Mucosa of rectum (tissue), 2 donors: Measurements from ENCODE around the gene OR2A1.
"Not testable (repeated sequence)": the region's sequence is repeated elsewhere in the genome, so short reads cannot be mapped to it uniquely, and the experiment has no call there.

Experiments used
- H3K27ac ChIP-seq, 2 donors: one replicate each; pipeline ENCODE4 v1.7.0; 2013; ENCODE audit warnings: inconsistent platforms in 2 of 2, low read depth in 2 of 2, low read length in 2 of 2
- H3K27me3 ChIP-seq, 2 donors: one replicate each; pipeline ENCODE4 v1.7.0; 2013; ENCODE audit warnings: low read length in 2 of 2; ENCODE audit not compliant: control insufficient read depth in 2 of 2, insufficient read depth in 2 of 2
- H3K36me3 ChIP-seq, 2 donors: one replicate each; pipeline ENCODE4 v1.7.0; 2013; ENCODE audit warnings: low read length in 2 of 2; ENCODE audit not compliant: control insufficient read depth in 2 of 2, insufficient read depth in 2 of 2
- H3K4me1 ChIP-seq, 2 donors: one replicate each; pipeline ENCODE4 v1.7.0; 2013; ENCODE audit warnings: low read length in 2 of 2, mild to moderate bottlenecking in 1 of 2; ENCODE audit not compliant: control insufficient read depth in 2 of 2, insufficient read depth in 2 of 2
- H3K4me3 ChIP-seq, 2 donors: one replicate each; pipeline ENCODE4 v1.7.0; 2013; ENCODE audit warnings: low read length in 2 of 2
- H3K9ac ChIP-seq, 2 donors: one replicate each; pipeline ENCODE4 v1.7.0; 2013; ENCODE audit warnings: low read length in 2 of 2, low read depth in 1 of 2, mild to moderate bottlenecking in 1 of 2
- H3K9me3 ChIP-seq, 2 donors: one replicate each; pipeline ENCODE4 v1.7.0; 2013; ENCODE audit warnings: low read length in 2 of 2; ENCODE audit not compliant: control insufficient read depth in 2 of 2
- donor health status: healthy.
- donor health status: Normal muscosa, but diverticular disease.

The OR2A1 gene

DNA sequence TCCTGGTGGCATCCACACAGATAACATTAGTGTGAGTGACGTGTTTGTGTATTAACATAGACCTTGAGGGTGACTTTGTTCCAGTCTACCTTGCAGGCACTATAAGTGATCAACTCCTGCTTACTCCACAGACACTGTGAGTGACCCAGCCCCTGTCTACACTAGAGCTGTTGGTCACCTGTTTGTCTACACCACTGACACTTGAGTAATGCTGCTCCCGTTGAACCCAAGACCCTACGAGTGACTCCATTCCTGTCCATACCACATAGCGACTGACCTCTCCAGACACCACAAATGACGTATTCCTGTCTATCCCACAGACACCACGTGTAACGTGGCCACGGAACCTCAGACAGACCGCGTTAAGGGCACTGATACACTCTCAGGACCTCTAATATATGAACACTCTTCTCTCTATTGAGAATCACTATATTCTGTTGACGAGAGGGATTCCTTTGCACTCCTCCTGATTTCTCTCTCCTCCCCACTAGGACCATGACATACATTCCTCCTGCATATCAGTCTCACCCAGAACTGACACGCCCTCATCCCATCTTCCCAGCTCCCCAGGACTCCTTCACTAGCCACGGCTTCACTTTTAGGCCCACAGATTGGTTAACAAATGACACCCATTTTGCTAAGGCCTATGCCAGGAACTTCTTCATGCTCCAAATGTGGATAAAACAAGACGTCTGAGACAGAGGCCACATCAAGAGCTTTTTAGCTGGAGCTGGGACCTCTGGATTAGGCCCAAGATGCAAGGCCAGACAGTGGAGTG lies 19.6 kb upstream of the OR2A1 start:
- H3K27me3 ChIP-seq, H3K36me3 ChIP-seq, H3K27ac ChIP-seq, H3K9ac ChIP-seq, H3K9me3 ChIP-seq, H3K4me3 ChIP-seq, H3K4me1 ChIP-seq: not testable (repeated sequence)

DNA sequence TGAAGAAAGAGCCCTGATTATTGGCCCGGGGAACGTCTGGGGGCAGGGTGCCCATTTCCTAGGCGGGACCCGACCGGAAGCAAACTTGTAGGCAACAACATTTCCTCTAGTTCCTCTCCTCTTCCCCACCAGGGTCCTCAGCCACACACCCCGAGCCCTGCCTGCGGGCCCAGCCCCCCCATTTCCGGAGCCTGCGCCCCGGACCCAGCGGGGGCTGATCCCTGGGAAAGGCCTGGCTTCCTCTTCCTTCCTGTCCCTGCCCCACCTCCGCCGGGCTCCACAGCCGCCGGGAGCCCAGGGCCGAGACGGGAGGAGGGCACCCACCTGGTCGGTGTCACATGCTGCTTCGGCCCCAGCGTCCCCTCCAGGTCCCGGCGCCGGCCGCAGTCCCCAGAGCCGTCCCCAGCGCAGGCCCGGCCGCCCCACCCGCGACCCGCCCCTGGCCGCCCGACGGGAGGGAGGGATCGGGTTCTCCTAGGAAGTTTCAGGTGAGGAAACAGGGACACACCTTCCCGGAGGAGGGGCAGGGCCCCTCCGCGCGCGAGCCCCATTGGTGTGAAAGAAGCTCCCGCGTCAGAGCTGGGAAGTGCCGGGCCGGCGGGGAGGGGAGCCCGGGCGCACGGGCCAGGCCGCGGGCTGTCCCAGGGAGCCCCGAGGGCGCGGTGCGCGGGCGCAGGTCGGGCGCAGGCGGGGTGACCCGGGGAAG lies 18.3 kb upstream of the OR2A1 start:
- not testable (repeated sequence) for H3K9ac ChIP-seq, H3K4me1 ChIP-seq, H3K27me3 ChIP-seq, H3K36me3 ChIP-seq, H3K4me3 ChIP-seq, H3K9me3 ChIP-seq, H3K27ac ChIP-seq

DNA sequence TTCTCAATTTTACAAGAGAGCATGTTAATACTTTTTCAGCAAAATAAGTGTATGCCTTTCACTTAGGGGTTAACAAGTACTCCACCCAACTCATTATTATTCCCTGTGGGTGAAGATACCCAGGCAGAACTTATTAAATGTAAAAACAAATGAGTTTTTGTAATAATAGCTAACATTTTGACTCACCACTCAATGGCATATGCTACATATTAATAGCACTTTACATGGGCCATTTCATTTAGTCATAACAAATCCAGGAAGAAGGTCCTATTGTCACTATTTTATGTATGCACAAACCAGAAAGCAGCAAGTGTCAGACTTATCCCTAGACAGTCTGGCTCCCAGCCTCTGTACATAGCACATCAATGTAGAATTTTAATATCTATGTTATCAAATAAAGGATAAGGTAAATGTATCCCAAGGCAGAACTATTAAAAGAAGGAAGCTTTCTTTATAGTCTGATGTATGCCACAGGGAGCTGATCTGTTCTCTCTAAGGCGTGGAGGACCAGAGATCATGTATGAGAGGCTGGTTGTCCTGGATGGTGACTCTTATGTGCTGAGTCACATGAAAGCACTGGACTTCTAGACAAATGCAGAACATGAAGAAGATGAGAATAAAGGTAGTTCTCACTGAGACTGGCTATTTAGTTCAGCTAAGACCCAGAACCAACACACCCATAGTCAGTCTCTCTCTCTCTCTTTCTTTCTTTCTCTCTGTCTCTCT lies 9.5 kb upstream of the OR2A1 start:
- H3K9ac ChIP-seq, H3K36me3 ChIP-seq, H3K4me3 ChIP-seq, H3K4me1 ChIP-seq, H3K27me3 ChIP-seq, H3K27ac ChIP-seq, H3K9me3 ChIP-seq: not testable (repeated sequence)

DNA sequence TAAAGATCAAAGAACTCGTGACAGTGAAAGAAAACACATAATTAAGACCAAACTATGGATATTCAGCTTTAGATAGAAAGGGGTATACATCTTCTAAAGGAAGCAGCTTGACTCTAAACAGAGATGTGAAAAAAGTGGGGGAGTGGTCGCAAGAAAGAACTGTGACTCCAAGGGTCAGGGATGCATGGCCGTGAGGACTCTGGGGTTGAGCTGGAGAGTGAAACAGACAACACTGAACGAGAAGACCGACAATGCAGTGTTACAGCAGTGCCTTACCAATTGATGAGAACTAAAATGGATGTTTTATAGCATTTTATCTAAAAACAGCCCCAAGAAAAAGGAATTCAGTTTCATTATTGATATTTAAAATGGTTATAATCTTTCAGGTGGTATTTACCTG lies 8.6 kb upstream of the OR2A1 start:
- not testable (repeated sequence) for H3K4me1 ChIP-seq, H3K9me3 ChIP-seq, H3K27me3 ChIP-seq, H3K4me3 ChIP-seq, H3K36me3 ChIP-seq, H3K9ac ChIP-seq, H3K27ac ChIP-seq

DNA sequence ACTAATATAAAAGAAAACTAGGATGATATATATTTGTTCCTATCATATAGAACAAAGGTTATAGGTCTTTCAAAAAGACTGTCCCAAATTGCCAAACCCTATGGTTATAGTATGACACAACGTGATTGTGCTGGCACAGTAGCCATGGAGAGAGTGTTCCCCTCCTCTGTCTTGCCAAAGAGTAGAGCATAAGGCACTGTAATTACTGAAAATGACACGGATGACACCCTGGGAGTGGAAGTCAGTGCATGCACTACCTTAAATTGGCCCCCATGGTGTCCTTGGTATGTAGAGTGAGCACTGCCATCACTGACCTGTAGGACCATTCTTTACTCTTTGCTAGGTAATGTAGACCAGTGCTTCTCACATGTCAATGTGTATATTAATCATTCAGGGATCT lies 7.1 kb upstream of the OR2A1 start:
- H3K27ac ChIP-seq, H3K4me3 ChIP-seq, H3K9me3 ChIP-seq, H3K27me3 ChIP-seq, H3K4me1 ChIP-seq, H3K36me3 ChIP-seq, H3K9ac ChIP-seq: not testable (repeated sequence)

DNA sequence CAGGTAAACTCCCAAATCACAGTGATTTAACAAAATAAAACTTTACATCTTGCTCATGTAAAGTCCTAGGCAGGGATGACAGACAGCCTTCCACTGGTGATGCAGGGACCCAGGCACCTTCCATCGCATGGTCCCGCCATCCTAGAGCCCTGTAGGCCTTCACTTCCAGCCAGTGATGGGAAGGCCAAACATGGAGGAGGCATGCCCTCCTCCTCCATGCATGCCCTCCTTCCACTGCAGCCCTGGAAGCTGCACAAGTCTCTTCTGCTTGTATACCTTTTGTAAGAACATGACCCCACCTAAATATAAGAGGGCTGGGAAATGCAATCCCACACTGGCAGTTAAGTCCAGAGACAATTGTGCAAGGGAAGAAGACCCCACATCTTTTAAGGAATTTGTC lies 2.5 kb upstream of the OR2A1 start:
- not testable (repeated sequence) for H3K4me3 ChIP-seq, H3K4me1 ChIP-seq, H3K36me3 ChIP-seq, H3K27me3 ChIP-seq, H3K9ac ChIP-seq, H3K27ac ChIP-seq, H3K9me3 ChIP-seq

DNA sequence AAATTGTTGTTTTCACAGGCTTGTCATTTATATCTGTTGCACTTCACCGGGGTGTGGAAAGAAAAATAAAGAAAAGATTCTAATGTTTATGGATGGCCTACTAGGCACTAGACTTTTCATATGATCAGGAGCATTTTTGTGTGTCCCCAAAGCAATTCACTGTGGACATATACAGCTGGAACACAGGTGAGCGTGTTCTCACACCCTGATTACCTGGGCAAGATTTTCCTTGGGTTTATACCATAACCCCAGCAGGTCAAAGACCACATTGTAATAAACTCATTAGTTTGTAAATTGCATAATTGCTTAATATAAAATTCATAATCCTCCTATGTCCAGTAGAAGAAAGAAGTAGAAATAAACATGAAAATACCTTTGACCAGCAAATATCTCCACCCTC lies 1.0 kb upstream of the OR2A1 start:
- not testable (repeated sequence) for H3K27ac ChIP-seq

DNA sequence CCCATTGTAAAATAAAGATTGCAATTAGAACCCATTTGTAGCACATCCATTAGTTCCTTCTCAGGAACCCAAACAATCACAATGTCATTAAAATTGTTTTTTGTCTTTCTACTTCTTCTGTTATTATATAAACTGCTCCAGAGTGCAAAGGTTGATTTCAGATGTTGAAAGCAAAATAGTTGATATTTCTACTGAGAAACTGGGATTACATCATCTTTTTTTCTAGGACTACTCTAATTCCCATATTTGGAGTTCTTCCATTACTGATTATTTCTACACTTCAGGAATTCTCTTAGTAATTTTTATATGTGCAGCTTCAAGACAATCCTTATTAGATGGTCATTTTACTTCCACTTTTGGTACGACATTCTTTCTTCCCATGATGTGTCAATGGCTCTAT lies 5.3 kb downstream of the OR2A1 start:
- not testable (repeated sequence) for H3K36me3 ChIP-seq, H3K9me3 ChIP-seq, H3K4me1 ChIP-seq, H3K27ac ChIP-seq, H3K9ac ChIP-seq, H3K4me3 ChIP-seq, H3K27me3 ChIP-seq

More for the DNA sequence above, 1.0 kb upstream of the OR2A1 start:
- H3K27me3 ChIP-seq, H3K4me1 ChIP-seq, H3K9ac ChIP-seq, H3K9me3 ChIP-seq, H3K4me3 ChIP-seq, H3K36me3 ChIP-seq: not testable (repeated sequence)

DNA sequence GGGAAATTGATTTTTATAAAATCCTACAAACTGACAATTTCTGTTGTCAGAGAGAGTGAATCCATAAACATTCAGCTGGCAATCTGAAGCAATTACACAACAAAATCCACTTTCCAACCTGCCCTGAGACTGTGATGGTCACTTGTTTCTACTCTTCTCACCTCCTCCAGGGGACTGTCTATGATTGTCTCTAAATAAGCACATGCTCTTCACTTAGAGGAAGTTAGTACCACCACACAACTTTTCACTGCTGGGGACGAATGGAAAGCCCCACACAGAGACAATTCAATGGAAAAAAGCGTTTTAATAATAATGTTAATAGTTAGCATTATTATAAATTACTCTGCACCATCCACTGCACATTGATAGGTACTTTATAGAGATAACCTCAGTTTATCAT lies 7.3 kb downstream of the OR2A1 start:
- not testable (repeated sequence) for H3K9me3 ChIP-seq, H3K27me3 ChIP-seq, H3K27ac ChIP-seq, H3K4me3 ChIP-seq, H3K4me1 ChIP-seq, H3K9ac ChIP-seq, H3K36me3 ChIP-seq

DNA sequence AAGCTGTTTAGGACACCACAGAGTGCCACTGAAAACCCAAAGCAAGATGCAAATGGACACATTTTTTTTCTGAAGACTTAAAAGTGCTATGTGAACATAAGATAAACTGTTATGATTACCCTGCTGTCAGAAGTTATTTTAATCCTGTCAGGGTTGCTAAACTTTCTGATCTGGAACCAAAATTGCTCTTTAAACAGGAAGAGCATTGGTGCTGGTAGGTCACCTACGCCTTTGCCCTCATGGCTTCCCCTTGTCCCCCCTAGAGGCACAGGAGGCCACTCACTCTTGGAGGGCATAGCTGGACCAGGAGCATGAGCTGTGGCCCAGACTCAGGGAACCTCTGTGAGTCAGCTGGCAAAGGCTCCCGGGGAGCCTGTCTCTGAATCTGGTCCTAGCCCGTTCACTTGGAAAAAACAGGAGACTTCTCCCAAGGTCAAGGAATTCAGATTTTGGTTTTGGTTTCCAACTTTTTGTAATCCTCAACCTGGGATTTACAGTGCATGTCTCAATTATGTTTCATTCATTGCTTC lies 9.5 kb downstream of the OR2A1 start:
- not testable (repeated sequence) for H3K9me3 ChIP-seq, H3K4me1 ChIP-seq, H3K4me3 ChIP-seq, H3K36me3 ChIP-seq, H3K9ac ChIP-seq, H3K27me3 ChIP-seq, H3K27ac ChIP-seq
